GM12878 (cell line): ENCODE results near the gene FAM83G. TPM values are rescaled to one million over a fixed set of nuclear protein-coding genes. Genes with fewer than 3 reads are reported as not detected.
A peak's percentile ranks its signal among the peaks of the same experiment; 100 is the strongest.

Experiments used
- BACH1 ChIP-seq: fragments of 450-650 bp; IDR thresholded peaks from 2 replicates; pipeline ENCODE4 v1.6.1; 2017; ENCODE audit warnings: mild to moderate bottlenecking, borderline replicate concordance
- CEBPB ChIP-seq, 2 experiments: fragments of 150-350 bp in 1 of 2; IDR thresholded peaks; 2 replicates each; pipeline ENCODE4 v1.6.1; 2012 to 2014; ENCODE audit warnings: low read depth in 2 of 2, low read length in 2 of 2, borderline replicate concordance in 1 of 2, inconsistent platforms in 1 of 2
- CREB1 ChIP-seq: IDR thresholded peaks from 2 replicates; pipeline ENCODE4 v1.6.1; 2012; ENCODE audit warnings: low read depth, mild to moderate bottlenecking, inconsistent platforms
- GATAD2B ChIP-seq: fragments of 450-650 bp; conservative IDR thresholded peaks from 2 replicates; pipeline ENCODE4 v1.6.1; 2017; ENCODE audit warnings: low read depth, mild to moderate bottlenecking, moderate library complexity
- KAT2A ChIP-seq: conservative IDR thresholded peaks from 2 replicates; pipeline ENCODE4 v1.6.1; 2011; ENCODE audit warnings: low read depth, low read length; ENCODE audit not compliant: control insufficient read depth
- NR2C1 ChIP-seq: fragments of 450-650 bp; IDR thresholded peaks from 2 replicates; pipeline ENCODE4 v1.6.1; 2017; ENCODE audit warnings: antibody characterized with exemption, mild to moderate bottlenecking, moderate library complexity
- NR2C2 ChIP-seq: IDR thresholded peaks from 2 replicates; pipeline ENCODE4 v1.6.1; 2011; ENCODE audit warnings: borderline replicate concordance, low read depth; ENCODE audit not compliant: control insufficient read depth, insufficient read length
- POU2F2 ChIP-seq: IDR thresholded peaks from 3 replicates; pipeline ENCODE4 v1.6.1; 2011; ENCODE audit warnings: low read depth, mild to moderate bottlenecking, low read length, borderline replicate concordance
- SIN3A ChIP-seq: IDR thresholded peaks from 2 replicates; pipeline ENCODE4 v1.6.1; 2012; ENCODE audit warnings: low read depth, low read length, improper control_type of control experiment
- ZNF217 ChIP-seq: fragments of 450-650 bp; IDR thresholded peaks from 2 replicates; pipeline ENCODE4 v1.6.1; 2017; ENCODE audit warnings: antibody characterized with exemption, mild to moderate bottlenecking
- polyA plus RNA-seq, 11 experiments: library from polyadenylated mRNA; depleted of rRNA in 4 of 11; unstranded in 6 of 11; stranded (reverse) in 5 of 11; fragments of >200 nt; fragmentation: Nextera tagmentation in 4 of 11; fragmentation: Illumina TruSeq in 1 of 11; extraction: Ambion mirVana in 4 of 11; extraction: Trizol in 1 of 11; gene quantifications; 1 replicate in 1 of 11; 2 replicates in 10 of 11; pipeline versions ENCODE4 v1.2.1 to v1.2.3, GENCODE V29; 2011 to 2016; ENCODE audit warnings: inconsistent platforms in 2 of 11, missing spikeins in 2 of 11, low read depth in 1 of 11
- total RNA-seq, 4 experiments: library from RNA; depleted of rRNA in 3 of 4; stranded (reverse); fragments of >200 nt in 3 of 4; fragmentation: Illumina TruSeq in 1 of 4; extraction: Trizol in 1 of 4; gene quantifications; 2 replicates each; pipeline versions ENCODE4 v1.2.1 to v1.2.3, GENCODE V29; 2013 to 2021
- TF ChIP-seq, protein P1 (sequence below): fragments of 450-650 bp; IDR thresholded peaks from 2 replicates; pipeline ENCODE4 v1.6.1; 2016; ENCODE audit warnings: mild to moderate bottlenecking, moderate library complexity, borderline replicate concordance
- TF ChIP-seq, protein P2 (sequence below): IDR thresholded peaks from 2 replicates; pipeline ENCODE4 v1.6.1; 2011; ENCODE audit warnings: low read depth, mild to moderate bottlenecking, low read length, moderate library complexity, borderline replicate concordance; ENCODE audit errors: extremely low read depth
- TF ChIP-seq, protein P3 (sequence below): fragments of 450-650 bp; formaldehyde crosslinking; IDR thresholded peaks from 2 replicates; pipeline ENCODE4 v1.4.0; 2020; ENCODE audit warnings: mild to moderate bottlenecking, moderate library complexity
- TF ChIP-seq, protein P4 (sequence below): IDR thresholded peaks from 2 replicates; pipeline ENCODE4 v1.6.1; 2012; ENCODE audit warnings: low read length, inconsistent platforms
- TF ChIP-seq, protein P5 (sequence below): fragments of 450-650 bp; IDR thresholded peaks from 2 replicates; pipeline ENCODE4 v1.6.1; 2016; ENCODE audit warnings: mild to moderate bottlenecking

The FAM83G gene
- total and polyA plus RNA-seq, 10 of the 15 experiments (the other 5 are each of a cell fraction or from before 2014, with no cell fraction given): 0.03 to 16.7 (median 6.5) TPM

DNA sequence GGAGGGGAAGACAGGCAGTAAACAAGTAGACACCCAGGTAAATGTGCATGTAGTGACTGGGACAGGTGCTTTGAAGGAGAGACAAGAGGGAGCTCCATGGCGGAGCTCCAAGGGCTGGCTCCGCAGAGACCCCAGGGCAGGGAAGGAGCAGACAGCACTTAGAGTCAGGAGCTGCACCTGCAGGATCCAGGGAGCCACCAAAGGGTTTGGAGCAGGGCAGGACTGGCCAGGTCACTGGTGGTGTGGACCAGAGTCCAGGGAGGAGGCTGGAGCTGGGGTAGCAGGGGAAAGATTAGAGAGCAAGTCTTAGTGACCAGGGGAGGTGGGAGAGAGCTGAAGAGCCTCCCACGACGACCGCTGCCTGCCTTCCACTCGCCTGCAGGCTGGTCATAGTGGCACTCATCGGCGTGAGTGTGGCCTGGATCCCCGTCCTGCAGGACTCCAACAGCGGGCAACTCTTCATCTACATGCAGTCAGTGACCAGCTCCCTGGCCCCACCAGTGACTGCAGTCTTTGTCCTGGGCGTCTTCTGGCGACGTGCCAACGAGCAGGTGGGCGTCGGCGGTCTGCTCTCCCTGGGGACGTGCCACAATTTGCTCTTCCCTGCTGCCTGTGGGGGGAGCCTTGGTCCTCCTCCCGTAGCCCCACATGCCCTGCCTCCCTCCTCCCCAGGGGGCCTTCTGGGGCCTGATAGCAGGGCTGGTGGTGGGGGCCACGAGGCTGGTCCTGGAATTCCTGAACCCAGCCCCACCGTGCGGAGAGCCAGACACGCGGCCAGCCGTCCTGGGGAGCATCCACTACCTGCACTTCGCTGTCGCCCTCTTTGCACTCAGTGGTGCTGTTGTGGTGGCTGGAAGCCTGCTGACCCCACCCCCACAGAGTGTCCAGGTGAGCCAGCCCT is 14.7 kb upstream of the FAM83G start (continued):
- TF ChIP-seq, protein P1, sequence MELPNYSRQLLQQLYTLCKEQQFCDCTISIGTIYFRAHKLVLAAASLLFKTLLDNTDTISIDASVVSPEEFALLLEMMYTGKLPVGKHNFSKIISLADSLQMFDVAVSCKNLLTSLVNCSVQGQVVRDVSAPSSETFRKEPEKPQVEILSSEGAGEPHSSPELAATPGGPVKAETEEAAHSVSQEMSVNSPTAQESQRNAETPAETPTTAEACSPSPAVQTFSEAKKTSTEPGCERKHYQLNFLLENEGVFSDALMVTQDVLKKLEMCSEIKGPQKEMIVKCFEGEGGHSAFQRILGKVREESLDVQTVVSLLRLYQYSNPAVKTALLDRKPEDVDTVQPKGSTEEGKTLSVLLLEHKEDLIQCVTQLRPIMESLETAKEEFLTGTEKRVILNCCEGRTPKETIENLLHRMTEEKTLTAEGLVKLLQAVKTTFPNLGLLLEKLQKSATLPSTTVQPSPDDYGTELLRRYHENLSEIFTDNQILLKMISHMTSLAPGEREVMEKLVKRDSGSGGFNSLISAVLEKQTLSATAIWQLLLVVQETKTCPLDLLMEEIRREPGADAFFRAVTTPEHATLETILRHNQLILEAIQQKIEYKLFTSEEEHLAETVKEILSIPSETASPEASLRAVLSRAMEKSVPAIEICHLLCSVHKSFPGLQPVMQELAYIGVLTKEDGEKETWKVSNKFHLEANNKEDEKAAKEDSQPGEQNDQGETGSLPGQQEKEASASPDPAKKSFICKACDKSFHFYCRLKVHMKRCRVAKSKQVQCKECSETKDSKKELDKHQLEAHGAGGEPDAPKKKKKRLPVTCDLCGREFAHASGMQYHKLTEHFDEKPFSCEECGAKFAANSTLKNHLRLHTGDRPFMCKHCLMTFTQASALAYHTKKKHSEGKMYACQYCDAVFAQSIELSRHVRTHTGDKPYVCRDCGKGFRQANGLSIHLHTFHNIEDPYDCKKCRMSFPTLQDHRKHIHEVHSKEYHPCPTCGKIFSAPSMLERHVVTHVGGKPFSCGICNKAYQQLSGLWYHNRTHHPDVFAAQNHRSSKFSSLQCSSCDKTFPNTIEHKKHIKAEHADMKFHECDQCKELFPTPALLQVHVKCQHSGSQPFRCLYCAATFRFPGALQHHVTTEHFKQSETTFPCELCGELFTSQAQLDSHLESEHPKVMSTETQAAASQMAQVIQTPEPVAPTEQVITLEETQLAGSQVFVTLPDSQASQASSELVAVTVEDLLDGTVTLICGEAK: no peak
- no peak for TF ChIP-seq BACH1
- no peak for TF ChIP-seq SIN3A
- TF ChIP-seq, protein P2, sequence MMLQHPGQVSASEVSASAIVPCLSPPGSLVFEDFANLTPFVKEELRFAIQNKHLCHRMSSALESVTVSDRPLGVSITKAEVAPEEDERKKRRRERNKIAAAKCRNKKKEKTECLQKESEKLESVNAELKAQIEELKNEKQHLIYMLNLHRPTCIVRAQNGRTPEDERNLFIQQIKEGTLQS: no peak
- TF ChIP-seq ZNF217: no peak
- TF ChIP-seq, protein P3, sequence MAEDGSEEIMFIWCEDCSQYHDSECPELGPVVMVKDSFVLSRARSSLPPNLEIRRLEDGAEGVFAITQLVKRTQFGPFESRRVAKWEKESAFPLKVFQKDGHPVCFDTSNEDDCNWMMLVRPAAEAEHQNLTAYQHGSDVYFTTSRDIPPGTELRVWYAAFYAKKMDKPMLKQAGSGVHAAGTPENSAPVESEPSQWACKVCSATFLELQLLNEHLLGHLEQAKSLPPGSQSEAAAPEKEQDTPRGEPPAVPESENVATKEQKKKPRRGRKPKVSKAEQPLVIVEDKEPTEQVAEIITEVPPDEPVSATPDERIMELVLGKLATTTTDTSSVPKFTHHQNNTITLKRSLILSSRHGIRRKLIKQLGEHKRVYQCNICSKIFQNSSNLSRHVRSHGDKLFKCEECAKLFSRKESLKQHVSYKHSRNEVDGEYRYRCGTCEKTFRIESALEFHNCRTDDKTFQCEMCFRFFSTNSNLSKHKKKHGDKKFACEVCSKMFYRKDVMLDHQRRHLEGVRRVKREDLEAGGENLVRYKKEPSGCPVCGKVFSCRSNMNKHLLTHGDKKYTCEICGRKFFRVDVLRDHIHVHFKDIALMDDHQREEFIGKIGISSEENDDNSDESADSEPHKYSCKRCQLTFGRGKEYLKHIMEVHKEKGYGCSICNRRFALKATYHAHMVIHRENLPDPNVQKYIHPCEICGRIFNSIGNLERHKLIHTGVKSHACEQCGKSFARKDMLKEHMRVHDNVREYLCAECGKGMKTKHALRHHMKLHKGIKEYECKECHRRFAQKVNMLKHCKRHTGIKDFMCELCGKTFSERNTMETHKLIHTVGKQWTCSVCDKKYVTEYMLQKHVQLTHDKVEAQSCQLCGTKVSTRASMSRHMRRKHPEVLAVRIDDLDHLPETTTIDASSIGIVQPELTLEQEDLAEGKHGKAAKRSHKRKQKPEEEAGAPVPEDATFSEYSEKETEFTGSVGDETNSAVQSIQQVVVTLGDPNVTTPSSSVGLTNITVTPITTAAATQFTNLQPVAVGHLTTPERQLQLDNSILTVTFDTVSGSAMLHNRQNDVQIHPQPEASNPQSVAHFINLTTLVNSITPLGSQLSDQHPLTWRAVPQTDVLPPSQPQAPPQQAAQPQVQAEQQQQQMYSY (CRISPR knock-in tag): no peak
- TF ChIP-seq NR2C2: no peak
- TF ChIP-seq NR2C1: no peak
- no peak for TF ChIP-seq GATAD2B
- TF ChIP-seq KAT2A: no peak
- TF ChIP-seq, protein P4, sequence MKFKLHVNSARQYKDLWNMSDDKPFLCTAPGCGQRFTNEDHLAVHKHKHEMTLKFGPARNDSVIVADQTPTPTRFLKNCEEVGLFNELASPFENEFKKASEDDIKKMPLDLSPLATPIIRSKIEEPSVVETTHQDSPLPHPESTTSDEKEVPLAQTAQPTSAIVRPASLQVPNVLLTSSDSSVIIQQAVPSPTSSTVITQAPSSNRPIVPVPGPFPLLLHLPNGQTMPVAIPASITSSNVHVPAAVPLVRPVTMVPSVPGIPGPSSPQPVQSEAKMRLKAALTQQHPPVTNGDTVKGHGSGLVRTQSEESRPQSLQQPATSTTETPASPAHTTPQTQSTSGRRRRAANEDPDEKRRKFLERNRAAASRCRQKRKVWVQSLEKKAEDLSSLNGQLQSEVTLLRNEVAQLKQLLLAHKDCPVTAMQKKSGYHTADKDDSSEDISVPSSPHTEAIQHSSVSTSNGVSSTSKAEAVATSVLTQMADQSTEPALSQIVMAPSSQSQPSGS: no peak
- 0 out of 3 replicates have a peak, but pooled peaks have one; percentile 7 for TF ChIP-seq POU2F2
- TF ChIP-seq CREB1: no peak
- TF ChIP-seq CEBPB (IDR thresholded peaks at IDR 0.05; ENCODE audit: borderline replicate concordance in 1 of 2, low read depth in 2 of 2, low read length in 2 of 2): no peak
- TF ChIP-seq, protein P5, sequence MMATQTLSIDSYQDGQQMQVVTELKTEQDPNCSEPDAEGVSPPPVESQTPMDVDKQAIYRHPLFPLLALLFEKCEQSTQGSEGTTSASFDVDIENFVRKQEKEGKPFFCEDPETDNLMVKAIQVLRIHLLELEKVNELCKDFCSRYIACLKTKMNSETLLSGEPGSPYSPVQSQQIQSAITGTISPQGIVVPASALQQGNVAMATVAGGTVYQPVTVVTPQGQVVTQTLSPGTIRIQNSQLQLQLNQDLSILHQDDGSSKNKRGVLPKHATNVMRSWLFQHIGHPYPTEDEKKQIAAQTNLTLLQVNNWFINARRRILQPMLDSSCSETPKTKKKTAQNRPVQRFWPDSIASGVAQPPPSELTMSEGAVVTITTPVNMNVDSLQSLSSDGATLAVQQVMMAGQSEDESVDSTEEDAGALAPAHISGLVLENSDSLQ: no peak
